ENCODE measurements around the gene BPNT1. TPM values are rescaled to one million over a fixed set of nuclear protein-coding genes. Genes with fewer than 3 reads are reported as not detected.
A peak's percentile ranks its signal among the peaks of the same experiment; 100 is the strongest.

BPNT1 gene
- total RNA-seq, 1 experiment from 2014 or later = 25.2 TPM

DNA sequence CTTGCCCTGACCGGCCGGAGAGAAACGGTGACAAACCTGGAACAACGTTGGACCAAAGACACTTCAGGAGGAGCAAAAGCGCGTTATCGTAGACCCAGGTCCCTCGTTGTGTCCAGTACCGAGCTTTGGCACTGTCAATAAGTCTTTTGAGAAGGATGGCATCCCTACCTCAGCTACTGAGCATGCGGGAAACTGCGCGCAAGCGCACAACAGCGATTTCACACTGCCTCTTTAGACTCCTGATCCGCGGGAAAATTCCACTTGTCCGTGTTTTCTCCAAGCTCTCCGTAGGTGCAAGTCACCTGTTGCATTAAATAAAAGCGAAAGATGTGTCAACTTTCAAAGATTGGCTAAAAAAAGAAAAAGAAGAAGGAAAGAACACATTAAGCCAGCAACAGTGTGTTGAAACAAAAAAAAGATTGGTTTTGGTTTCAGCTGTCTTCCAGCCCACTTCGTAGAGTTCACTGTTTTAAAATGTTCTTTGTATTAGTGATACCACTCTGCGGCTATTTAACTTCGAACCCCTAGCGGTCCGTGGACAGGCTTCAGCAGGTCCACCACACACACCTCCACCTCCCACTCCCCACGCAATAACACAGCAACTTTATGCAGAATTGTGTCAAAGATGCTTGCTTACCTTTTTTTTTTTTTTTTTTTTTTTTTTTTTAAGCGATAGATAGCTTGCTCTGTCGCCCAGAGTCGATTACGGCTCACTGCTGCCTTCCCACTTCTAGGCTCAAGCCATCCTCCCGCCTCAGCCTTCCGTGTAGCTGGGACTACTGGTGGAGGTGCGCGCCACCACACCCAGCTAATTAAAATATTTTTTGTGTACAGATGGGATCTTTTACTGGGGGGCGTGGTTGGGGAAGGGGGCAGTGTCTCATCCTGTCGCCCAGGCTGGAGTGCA lies at the start of gene BPNT1 (continued):
- TF ChIP-seq, protein P1, sequence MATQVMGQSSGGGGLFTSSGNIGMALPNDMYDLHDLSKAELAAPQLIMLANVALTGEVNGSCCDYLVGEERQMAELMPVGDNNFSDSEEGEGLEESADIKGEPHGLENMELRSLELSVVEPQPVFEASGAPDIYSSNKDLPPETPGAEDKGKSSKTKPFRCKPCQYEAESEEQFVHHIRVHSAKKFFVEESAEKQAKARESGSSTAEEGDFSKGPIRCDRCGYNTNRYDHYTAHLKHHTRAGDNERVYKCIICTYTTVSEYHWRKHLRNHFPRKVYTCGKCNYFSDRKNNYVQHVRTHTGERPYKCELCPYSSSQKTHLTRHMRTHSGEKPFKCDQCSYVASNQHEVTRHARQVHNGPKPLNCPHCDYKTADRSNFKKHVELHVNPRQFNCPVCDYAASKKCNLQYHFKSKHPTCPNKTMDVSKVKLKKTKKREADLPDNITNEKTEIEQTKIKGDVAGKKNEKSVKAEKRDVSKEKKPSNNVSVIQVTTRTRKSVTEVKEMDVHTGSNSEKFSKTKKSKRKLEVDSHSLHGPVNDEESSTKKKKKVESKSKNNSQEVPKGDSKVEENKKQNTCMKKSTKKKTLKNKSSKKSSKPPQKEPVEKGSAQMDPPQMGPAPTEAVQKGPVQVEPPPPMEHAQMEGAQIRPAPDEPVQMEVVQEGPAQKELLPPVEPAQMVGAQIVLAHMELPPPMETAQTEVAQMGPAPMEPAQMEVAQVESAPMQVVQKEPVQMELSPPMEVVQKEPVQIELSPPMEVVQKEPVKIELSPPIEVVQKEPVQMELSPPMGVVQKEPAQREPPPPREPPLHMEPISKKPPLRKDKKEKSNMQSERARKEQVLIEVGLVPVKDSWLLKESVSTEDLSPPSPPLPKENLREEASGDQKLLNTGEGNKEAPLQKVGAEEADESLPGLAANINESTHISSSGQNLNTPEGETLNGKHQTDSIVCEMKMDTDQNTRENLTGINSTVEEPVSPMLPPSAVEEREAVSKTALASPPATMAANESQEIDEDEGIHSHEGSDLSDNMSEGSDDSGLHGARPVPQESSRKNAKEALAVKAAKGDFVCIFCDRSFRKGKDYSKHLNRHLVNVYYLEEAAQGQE (IDR thresholded peaks at IDR 0.05; ENCODE audit: low read depth) = no peak
- peak; percentile 82 for TF ChIP-seq SIN3A (IDR thresholded peaks at IDR 0.05; ENCODE audit: low read depth)

DNA sequence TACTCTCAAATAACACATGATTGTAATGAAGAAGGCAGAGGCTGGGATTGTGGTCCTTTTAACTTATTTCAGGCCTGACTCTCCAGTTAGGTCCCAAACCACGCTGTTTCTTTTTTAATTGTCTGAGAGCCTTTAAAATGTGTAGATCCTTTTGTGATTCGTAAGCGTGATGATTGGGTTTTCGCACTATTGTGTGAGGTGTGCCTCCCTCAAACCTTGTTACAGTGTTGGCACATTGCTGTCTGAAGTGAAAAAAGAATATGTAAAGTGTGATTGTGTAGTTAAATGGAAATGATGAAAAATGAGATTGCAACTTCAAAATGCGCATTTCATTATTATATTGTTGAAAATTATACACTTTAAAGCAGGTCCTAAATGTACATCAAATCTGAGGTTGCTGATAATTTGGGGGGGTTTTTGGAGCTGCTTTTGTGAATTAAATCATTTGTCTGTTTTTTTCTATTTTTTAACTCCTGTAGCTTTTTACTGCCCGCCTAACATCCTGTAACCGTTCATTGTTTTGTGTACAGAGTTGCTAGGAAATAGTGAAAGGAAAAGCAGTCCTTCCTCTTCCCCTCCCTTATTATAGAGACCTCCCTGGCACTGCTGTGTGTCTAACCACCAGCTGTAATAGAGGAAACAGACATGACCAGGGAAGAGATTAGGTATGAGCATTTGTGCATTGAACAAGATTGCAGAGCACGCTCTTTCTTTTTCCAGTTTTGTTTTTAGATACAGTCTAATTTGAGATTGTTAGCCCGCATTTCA lies 47.6 kb upstream of the BPNT1 start:
- CTCF ChIA-PET = interaction anchor here (0.7 kb wide), 1 partner anchor 289 kb away, joined by 5 read pairs; no protein-coding TSS in a partner anchor
- POLR2A ChIA-PET = interaction anchor here (0.7 kb wide), 2 partner anchors 19 to 552 kb away, joined by 4 to 7 read pairs; no protein-coding TSS in a partner anchor
- RAD21 ChIA-PET (ENCODE audit: low non-redundant PET in 1 of 2, low total read pairs in 2 of 2, uncharacterized antibody in 2 of 2, unreplicated experiment in 2 of 2) = no interaction called here

More for the DNA sequence above, 47.6 kb upstream of the BPNT1 start:
- no peaks in the 10 kb centered on the region for H3K4me1 ChIP-seq (ENCODE audit: control insufficient read depth in 1 of 2, insufficient read depth in 2 of 2, low read length in 2 of 2)
- no peak overlapping the region for H2AFZ ChIP-seq (ENCODE audit: low read depth, low read length, poor library complexity, severe bottlenecking)
- no peak overlapping the region for H3K4me3 ChIP-seq (replicated peaks in 1 of 2; ENCODE audit: low read depth in 1 of 2, low read length in 2 of 2)
- no TSS peak for BruUV-seq (replicated peaks)
- DNase-seq (ENCODE audit: low read depth, low spot score) (no peak), ATAC-seq (no peak)
- no peaks in the 10 kb centered on the region for H3K9me3 ChIP-seq (ENCODE audit: control insufficient read depth in 1 of 2, insufficient read depth in 1 of 2, low read depth in 1 of 2, low read length in 2 of 2)
- H3K27me3 ChIP-seq (ENCODE audit: insufficient read depth, low read length) = no peaks in the 10 kb centered on the region
- no peak overlapping the region for H3K4me2 ChIP-seq (ENCODE audit: low read length)
- TF ChIP-seq EGR1 (IDR thresholded peaks at IDR 0.05; ENCODE audit: low read depth) = no peak
- TF ChIP-seq YY1 (IDR thresholded peaks at IDR 0.05; ENCODE audit: extremely low read depth, insufficient replicate concordance, low read depth, low read length) = no peak
- TF ChIP-seq SIN3A (IDR thresholded peaks at IDR 0.05; ENCODE audit: low read depth) = no peak
- TF ChIP-seq RAD21 (IDR thresholded peaks at IDR 0.05; ENCODE audit: low read depth) = no peak
- no peaks in the 10 kb centered on the region for H3K9me2 ChIP-seq (ENCODE audit: insufficient read depth)
- intact Hi-C loops (cut with micrococcal nuclease) = no loop called here
- no peaks in the 10 kb centered on the region for H3K79me2 ChIP-seq (ENCODE audit: insufficient read depth, low read length)
- H3K9ac ChIP-seq (ENCODE audit: low read length) = no peak overlapping the region
- H4K20me1 ChIP-seq (ENCODE audit: insufficient read depth) = no peaks in the 10 kb centered on the region
- peaks cover 34 to 37% of the 10 kb centered on the region in 2 experiments for H3K36me3 ChIP-seq (ENCODE audit: control insufficient read depth in 1 of 2, insufficient read depth in 2 of 2, low read length in 2 of 2)
- no peak overlapping the region for H3K27ac ChIP-seq (ENCODE audit: low read depth, low read length)
